Loucy (cell line): Measurements from ENCODE around the gene WDTC1.

Experiments used
- EZH2phosphoT487 ChIP-seq: fragments of 200-600 bp; IDR thresholded peaks from 2 replicates; pipeline ENCODE4 v1.6.1; 2018; ENCODE audit warnings: antibody characterized with exemption, mild to moderate bottlenecking, moderate library complexity, borderline replicate concordance
- TF ChIP-seq, protein P1 (sequence below): fragments of 200-600 bp; sonication (generic); conservative IDR thresholded peaks from 2 replicates; pipeline ENCODE4 v1.5.1; 2014; ENCODE audit warnings: mild to moderate bottlenecking, antibody characterized with exemption, low read length

DNA sequence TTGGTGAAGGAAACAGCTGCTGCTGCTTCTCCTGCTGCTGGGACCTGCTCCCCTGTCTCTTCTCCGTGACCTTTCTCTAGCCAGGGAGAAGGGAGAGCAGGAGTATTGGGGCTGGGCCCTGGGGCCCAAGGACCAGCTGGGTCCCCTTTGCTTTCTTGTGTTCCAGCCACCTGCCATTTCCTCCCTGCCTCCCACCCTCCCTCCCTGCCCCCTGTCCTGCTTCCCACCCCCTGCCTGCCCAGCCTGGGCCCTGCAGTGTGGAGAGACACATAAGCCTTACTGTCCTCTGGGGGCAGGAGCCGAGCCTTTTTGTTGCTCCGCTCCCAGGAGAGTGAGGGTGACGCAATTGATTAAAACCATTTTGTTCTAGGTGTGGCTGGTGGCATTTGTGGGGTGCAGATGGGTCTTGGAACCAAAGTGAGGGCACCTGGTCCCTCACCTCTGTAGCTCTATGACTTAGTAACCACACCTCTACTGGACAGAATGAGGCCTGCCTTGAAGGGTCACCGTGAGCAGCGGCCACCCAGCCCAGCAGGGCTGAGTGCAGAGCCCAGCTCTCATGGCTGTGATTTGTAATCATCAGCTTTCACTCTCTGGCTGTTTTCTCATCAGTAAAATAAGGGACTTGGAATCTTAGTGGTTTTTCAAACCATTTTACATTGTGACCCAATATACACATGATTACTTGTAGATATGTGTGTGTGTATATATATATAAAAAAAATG is 73.6 kb downstream of the WDTC1 start:
- TF ChIP-seq, protein P1, sequence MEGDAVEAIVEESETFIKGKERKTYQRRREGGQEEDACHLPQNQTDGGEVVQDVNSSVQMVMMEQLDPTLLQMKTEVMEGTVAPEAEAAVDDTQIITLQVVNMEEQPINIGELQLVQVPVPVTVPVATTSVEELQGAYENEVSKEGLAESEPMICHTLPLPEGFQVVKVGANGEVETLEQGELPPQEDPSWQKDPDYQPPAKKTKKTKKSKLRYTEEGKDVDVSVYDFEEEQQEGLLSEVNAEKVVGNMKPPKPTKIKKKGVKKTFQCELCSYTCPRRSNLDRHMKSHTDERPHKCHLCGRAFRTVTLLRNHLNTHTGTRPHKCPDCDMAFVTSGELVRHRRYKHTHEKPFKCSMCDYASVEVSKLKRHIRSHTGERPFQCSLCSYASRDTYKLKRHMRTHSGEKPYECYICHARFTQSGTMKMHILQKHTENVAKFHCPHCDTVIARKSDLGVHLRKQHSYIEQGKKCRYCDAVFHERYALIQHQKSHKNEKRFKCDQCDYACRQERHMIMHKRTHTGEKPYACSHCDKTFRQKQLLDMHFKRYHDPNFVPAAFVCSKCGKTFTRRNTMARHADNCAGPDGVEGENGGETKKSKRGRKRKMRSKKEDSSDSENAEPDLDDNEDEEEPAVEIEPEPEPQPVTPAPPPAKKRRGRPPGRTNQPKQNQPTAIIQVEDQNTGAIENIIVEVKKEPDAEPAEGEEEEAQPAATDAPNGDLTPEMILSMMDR = no peak
- TF ChIP-seq EZH2phosphoT487 = no peak
